HL-60 (cell line): Measurements from ENCODE around the gene ZBP1.

Experiments used
- DNase-seq, 2 experiments: peaks; one replicate each; pipeline ENCODE4 v3.0.0-alpha.2; 2010 to 2020; ENCODE audit warnings: low read depth in 1 of 2, low spot score in 1 of 2
- H3K27ac ChIP-seq: fragments of 250-450 bp; sonication (Bioruptor Pico); replicated peaks from 2 replicates; pipeline ENCODE4 v1.5.1; 2020; ENCODE audit warnings: mild to moderate bottlenecking, moderate library complexity
- H3K27me3 ChIP-seq: fragments of 250-450 bp; sonication (Bioruptor Pico); 2 replicates; pipeline ENCODE4 v1.5.1; 2021; ENCODE audit warnings: mild to moderate bottlenecking, moderate library complexity; ENCODE audit not compliant: insufficient read depth, poor library complexity, severe bottlenecking
- H3K4me3 ChIP-seq: replicated peaks from 2 replicates; pipeline ENCODE4 v1.5.1; 2011; ENCODE audit warnings: mild to moderate bottlenecking, control low read depth, low read length; ENCODE audit not compliant: insufficient read depth
- GABPA ChIP-seq: IDR thresholded peaks from 2 replicates; pipeline ENCODE4 v1.6.1; 2012; ENCODE audit warnings: low read depth
- POLR2AphosphoS5 ChIP-seq: IDR thresholded peaks from 2 replicates; pipeline ENCODE4 v1.6.1; 2012; ENCODE audit warnings: low read depth
- SPI1 ChIP-seq: IDR thresholded peaks from 2 replicates; pipeline ENCODE4 v1.6.1; 2012; ENCODE audit warnings: low read depth, mild to moderate bottlenecking, borderline replicate concordance
- TF ChIP-seq, protein P1 (sequence below): IDR thresholded peaks from one replicate; pipeline ENCODE4 v1.5.1; 2011; ENCODE audit warnings: low read length, control low read depth, inconsistent platforms; ENCODE audit not compliant: insufficient read depth
- TF ChIP-seq, protein P2 (sequence below): IDR thresholded peaks from 2 replicates; pipeline ENCODE4 v1.6.1; 2012; ENCODE audit warnings: low read depth; ENCODE audit not compliant: insufficient replicate concordance

ZBP1 gene

DNA sequence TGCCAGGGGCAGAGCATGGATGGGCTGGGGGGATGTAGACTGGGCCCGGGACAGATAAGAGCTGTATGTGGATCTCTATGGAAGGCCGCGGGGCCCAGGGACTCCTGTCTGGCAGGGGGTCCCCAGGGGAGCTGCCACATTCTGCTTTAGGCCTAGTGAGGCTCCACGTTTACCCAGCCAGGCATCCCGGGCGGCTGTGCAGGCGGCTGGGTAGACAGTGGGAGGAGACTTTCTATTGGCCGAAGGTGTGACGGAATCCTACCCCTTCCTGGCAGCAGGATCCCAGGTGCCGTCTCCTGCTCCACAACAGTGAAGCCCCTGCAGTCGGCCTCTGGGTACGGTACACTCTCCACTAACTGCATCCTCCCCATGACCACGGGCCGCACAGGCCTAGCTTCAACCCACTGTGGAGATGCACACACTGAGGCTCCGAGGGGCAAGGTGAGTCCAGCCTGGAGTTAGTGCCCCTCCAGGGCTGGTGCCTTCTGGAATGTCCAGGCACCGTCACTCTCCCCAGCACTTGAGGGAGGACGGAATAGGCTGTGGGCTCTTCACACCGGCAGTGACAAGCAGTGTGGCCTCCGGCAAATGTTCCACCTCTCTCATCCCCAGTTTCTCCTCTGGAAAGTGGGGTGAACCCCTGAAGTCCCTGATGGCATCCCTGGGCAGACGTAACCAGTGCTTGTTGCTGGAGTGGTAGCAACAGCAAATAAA, 36.8 kb upstream of the ZBP1 start:
- H3K4me3 ChIP-seq = no peak overlapping the region
- DNase-seq = no peak
- TF ChIP-seq, protein P1, sequence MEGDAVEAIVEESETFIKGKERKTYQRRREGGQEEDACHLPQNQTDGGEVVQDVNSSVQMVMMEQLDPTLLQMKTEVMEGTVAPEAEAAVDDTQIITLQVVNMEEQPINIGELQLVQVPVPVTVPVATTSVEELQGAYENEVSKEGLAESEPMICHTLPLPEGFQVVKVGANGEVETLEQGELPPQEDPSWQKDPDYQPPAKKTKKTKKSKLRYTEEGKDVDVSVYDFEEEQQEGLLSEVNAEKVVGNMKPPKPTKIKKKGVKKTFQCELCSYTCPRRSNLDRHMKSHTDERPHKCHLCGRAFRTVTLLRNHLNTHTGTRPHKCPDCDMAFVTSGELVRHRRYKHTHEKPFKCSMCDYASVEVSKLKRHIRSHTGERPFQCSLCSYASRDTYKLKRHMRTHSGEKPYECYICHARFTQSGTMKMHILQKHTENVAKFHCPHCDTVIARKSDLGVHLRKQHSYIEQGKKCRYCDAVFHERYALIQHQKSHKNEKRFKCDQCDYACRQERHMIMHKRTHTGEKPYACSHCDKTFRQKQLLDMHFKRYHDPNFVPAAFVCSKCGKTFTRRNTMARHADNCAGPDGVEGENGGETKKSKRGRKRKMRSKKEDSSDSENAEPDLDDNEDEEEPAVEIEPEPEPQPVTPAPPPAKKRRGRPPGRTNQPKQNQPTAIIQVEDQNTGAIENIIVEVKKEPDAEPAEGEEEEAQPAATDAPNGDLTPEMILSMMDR = no peak
- TF ChIP-seq SPI1 (no peak), POLR2AphosphoS5 (no peak), GABPA (no peak)
- TF ChIP-seq, protein P2, sequence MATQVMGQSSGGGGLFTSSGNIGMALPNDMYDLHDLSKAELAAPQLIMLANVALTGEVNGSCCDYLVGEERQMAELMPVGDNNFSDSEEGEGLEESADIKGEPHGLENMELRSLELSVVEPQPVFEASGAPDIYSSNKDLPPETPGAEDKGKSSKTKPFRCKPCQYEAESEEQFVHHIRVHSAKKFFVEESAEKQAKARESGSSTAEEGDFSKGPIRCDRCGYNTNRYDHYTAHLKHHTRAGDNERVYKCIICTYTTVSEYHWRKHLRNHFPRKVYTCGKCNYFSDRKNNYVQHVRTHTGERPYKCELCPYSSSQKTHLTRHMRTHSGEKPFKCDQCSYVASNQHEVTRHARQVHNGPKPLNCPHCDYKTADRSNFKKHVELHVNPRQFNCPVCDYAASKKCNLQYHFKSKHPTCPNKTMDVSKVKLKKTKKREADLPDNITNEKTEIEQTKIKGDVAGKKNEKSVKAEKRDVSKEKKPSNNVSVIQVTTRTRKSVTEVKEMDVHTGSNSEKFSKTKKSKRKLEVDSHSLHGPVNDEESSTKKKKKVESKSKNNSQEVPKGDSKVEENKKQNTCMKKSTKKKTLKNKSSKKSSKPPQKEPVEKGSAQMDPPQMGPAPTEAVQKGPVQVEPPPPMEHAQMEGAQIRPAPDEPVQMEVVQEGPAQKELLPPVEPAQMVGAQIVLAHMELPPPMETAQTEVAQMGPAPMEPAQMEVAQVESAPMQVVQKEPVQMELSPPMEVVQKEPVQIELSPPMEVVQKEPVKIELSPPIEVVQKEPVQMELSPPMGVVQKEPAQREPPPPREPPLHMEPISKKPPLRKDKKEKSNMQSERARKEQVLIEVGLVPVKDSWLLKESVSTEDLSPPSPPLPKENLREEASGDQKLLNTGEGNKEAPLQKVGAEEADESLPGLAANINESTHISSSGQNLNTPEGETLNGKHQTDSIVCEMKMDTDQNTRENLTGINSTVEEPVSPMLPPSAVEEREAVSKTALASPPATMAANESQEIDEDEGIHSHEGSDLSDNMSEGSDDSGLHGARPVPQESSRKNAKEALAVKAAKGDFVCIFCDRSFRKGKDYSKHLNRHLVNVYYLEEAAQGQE = no peak
- no peak overlapping the region for H3K27ac ChIP-seq
- no peaks in the 10 kb centered on the region for H3K27me3 ChIP-seq

DNA sequence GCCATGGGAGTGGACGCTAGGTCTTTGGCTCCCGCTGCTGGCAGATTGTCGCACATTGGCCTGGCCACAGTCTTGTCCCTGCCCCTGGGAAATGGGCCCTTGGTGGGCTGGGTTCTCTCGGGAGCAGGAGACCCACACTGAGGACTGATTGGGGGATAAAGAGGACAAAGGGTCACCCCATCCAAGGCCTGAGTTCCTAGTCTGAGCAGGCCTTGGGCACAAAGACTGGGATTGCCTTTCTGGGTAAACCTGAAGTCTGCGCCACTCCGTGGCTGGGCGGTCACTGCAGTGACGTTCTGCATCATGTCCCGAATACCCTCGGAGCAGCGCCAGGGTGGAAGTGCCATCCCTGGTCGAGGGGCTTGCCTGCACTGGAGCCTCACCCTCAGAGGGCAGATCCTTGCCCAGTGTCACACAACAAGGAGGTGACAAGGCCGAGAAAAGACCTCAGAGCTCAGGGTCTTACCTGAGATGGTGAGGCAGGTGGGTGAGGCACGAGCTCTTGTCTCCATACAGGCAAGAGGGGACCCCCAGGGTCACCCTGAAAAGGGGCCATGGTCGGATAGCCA, 36.1 kb upstream of the ZBP1 start:
- no peak for DNase-seq
- Histone ChIP-seq H3K4me3 (no peak overlapping the region), H3K27me3 (no peaks in the 10 kb centered on the region), H3K27ac (no peak overlapping the region)
- TF ChIP-seq POLR2AphosphoS5 = no peak

DNA sequence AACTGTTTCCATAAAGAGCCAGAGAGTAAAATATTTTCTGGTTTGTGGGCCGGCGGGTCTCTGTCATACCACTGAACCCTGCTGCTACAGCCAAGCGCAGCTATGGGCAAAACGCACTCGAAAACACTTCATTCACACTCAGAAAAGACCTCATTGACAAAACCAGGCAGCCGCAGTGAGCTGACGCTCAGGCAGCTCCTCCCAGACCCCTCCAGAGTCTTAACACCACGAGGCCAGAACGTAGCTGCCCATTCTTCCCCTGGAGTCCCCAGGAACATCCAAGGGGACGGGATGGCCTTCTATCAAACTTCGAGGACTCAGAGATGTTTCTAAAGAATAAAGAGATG, 35.6 kb upstream of the ZBP1 start:
- peaks cover 6% of the 10 kb centered on the region for H3K27me3 ChIP-seq
- no peak overlapping the region for H3K4me3 ChIP-seq
- TF ChIP-seq, protein P1 = no peak
- TF ChIP-seq GABPA = no peak
- no peak for TF ChIP-seq POLR2AphosphoS5
- no peak overlapping the region for H3K27ac ChIP-seq
- DNase-seq = no peak

DNA sequence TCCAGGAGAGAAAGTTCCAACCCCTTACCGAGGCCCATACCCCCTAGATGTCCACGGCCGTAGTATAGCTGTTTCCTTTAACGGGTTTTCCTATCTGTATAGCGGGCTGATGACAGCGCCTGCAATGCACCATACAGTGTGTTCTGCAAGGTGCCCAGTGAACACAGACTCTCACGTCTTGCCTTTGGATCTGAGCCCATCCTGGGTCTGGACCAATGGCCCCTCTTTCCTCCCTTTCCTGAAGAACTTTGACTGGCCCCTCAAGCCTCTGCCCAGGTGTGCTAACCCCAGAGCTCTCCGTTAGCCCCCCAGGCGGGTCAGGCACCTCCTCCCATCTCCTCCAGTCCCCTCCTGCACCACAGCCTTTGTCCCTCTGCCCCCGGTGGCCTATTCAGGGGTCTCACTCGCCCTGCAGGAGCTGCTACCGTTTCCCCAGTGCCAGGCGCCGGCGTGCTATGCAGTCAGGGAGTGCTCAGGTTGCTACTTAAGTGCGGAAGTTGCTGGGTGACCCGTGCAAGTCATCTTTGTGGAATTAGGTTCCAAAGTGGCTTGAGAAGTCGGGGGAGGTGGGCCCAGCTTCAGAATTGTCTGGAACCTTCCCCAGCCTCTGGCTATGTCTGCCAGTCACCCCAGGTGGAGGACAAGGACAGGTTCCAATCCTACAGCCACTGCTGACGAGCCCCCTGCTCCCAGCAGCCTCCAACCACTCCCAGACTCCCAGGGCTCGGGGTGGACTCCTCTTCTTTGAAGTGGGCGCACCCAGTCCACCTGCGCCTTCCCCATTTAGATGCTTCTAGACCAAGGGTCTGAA, 35.0 kb upstream of the ZBP1 start:
- Histone ChIP-seq H3K27me3 (peaks cover 8% of the 10 kb centered on the region), H3K27ac (no peak overlapping the region), H3K4me3 (no peak overlapping the region)
- no peak for TF ChIP-seq POLR2AphosphoS5
- TF ChIP-seq, protein P2 = no peak
- TF ChIP-seq SPI1 = no peak
- no peak for TF ChIP-seq GABPA
- TF ChIP-seq, protein P1 = no peak
- no peak for DNase-seq
